SKM-1 (cell line): ENCODE results near the gene PATE1.

ENCODE experiments used
- DNase-seq: peaks from one replicate; lab custom pipeline; 2025; ENCODE audit not compliant: unreplicated experiment; lab: John Stamatoyannopoulos, UW

PATE1 gene

GRCh38 chr11:125787827-125788226 lies 41.7 kb downstream of the PATE1 start, which contains the start of gene PATE3:
TSS of gene PATE3 (plus strand) at chr11:125788127. CDS start at chr11:125788152, 25 bp downstream.
- DNase-seq, result no peak

DNA sequence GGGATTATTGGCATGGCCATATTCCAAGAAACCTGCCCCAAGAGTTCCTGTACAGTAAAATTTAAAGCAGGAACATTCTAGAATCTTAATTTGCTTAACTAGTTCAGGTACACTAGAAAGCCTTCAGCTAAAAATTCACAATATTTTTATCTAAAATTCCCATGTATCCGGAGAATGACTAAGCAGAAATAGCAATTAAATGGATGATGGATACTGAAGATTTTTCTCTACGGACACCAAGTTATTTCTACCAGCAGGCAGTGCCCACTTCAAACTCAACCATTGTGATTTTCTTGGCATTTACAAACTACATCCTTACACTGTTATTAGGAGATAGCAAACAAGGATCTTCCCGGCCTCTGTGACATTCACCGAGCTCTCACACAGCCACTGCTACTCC lies 44.7 kb downstream of the PATE1 start:
- DNase-seq, result no peak

- no peak for DNase-seq
Measured at GRCh38 chr11:125797641-125798040, 51.6 kb downstream of the PATE1 start.
